ENCODE results near the gene HOXA10. TPM values are rescaled to one million over a fixed set of nuclear protein-coding genes. Genes with fewer than 3 reads are reported as not detected.

The HOXA10 gene
- total RNA-seq, 6 experiments from 2014 or later, result 38.9 to 43.5 (median 41.1) TPM

DNA sequence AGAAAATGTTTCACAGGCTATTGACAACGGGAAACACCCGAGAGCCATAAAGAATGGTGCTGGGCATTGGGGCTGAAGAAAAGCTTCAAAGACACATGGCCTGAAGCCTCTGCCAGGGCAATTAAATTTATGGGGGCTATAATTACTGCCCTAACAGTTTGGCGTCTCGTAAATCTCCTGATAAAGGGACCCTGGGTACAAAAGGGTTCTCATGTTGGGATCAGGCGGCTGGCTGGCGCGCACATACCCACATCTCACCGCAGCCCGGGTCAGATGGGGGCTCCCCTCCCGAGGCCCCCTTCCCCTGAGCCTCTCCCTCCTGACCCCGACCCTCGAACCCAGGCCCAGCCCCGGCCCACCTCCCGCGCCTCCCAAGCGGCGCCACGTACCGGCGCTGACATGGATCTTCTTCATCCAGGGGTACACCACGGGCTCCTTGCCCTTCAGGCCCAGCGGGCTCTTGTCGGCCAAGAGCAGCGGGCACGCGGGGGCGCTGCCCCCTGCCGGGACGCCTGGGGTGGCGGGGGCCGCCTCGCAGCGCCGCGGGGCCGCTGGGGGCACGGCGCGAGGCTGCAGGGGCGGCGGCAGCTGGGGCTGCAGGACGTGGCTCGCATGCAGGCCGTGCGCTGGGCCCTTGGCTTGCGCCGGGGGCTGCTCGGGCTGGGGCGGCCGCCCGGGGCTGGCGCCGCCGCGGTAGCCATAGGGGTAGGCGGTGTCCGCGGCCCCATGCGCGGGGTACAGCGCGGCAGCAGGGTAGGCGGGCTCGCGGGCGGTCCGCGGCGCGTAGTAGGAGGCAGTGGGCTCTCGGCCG, 44.2 kb downstream of the HOXA10 start:
- Mint-ChIP-seq H3K27me3 (ENCODE audit: insufficient read depth) (peaks cover 12% of the 10 kb centered on the region), H3K9me3 (no peaks in the 10 kb centered on the region), H3K4me1 (ENCODE audit: low read depth) (peaks cover 26% of the 10 kb centered on the region), H3K36me3 (ENCODE audit: low read depth) (peaks cover 11% of the 10 kb centered on the region; the same call in 1 of the 2 replicates), H3K27ac (no peak overlapping the region), H3K4me3 (no peak overlapping the region; the same call in 1 of the 2 replicates)
- TF ChIP-seq, protein P1, sequence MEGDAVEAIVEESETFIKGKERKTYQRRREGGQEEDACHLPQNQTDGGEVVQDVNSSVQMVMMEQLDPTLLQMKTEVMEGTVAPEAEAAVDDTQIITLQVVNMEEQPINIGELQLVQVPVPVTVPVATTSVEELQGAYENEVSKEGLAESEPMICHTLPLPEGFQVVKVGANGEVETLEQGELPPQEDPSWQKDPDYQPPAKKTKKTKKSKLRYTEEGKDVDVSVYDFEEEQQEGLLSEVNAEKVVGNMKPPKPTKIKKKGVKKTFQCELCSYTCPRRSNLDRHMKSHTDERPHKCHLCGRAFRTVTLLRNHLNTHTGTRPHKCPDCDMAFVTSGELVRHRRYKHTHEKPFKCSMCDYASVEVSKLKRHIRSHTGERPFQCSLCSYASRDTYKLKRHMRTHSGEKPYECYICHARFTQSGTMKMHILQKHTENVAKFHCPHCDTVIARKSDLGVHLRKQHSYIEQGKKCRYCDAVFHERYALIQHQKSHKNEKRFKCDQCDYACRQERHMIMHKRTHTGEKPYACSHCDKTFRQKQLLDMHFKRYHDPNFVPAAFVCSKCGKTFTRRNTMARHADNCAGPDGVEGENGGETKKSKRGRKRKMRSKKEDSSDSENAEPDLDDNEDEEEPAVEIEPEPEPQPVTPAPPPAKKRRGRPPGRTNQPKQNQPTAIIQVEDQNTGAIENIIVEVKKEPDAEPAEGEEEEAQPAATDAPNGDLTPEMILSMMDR (IDR thresholded peaks at IDR 0.05), result no peak
- DNase-seq, result no peak

DNA sequence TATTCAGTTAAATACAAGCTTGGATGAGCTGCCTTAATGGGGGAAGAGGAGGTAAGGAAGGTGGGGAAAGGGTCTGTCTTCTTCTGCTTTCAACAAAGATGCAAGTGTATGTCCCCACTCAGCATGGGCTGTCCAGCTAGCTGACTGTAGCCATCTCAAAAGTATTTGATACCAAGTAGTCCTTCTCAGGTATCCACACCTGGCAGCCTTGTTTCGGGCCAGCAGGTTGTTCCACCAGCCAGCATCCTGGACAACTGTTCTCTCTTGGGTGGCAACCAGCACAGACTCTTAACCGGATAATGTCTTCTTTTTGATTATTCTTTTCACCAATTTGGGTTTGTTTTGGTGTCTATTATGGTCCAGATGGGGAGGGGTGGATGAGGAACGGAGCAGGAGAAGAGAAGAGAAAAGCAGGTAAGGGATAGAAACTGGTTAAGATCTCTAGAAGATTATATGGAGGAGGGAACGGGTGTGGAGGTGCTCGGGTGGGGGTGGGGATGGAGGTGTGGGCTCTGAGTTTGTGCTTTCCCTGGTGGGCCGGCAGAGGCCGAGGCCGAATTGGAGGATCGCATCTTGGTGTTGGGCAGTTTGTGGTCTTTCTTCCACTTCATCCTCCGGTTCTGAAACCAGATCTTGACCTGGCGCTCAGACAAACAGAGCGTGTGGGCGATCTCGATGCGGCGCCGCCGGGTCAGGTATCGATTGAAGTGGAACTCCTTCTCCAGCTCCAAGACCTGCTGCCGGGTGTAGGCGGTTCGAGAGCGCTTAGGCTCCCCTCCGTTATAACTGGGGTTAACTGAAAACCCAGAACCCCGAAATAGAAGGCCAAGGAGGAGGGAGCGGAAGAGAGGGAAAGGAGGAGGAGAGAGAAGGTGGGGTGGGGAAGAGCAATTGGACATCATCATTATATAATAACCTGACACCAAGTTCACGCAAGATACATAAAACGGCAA, 45.1 kb downstream of the HOXA10 start:
- Mint-ChIP-seq H3K27ac (no peak overlapping the region), H3K4me3 (no peak overlapping the region; the same call in 1 of the 2 replicates), H3K4me1 (ENCODE audit: low read depth) (peaks cover 26% of the 10 kb centered on the region), H3K36me3 (ENCODE audit: low read depth) (peaks cover 11% of the 10 kb centered on the region; the same call in 1 of the 2 replicates), H3K9me3 (no peaks in the 10 kb centered on the region), H3K27me3 (ENCODE audit: insufficient read depth) (peaks cover 12% of the 10 kb centered on the region)
- TF ChIP-seq, protein P1 (IDR thresholded peaks at IDR 0.05), result no peak
- no peak for DNase-seq

DNA sequence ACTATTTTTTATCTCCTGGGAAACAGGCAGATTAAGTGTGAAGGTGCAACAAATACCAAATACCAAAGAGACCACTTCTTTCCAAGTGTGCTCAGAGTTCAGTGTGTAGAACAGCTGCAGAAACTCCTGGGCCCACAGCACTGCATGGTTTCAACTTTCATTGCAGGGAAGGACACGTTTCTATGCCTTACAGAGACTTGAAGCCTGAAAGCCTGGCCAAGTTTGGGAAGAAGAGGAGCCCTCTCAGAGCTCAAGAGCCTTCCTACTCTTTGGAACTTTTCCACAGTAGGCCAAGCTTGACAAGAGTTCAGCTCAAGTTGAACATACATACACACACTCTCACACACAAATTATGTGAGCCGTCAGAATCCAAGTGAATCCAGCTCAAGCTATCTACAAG, 46.1 kb downstream of the HOXA10 start:
- peaks cover 11% of the 10 kb centered on the region; the same call in 1 of the 2 replicates for H3K36me3 Mint-ChIP-seq (ENCODE audit: low read depth)
- H3K9me3 Mint-ChIP-seq, result no peaks in the 10 kb centered on the region
- no peak for DNase-seq
- no peak overlapping the region for H3K27ac Mint-ChIP-seq
- H3K4me3 Mint-ChIP-seq, result no peak overlapping the region
- TF ChIP-seq, protein P1 (IDR thresholded peaks at IDR 0.05), result no peak
- H3K4me1 Mint-ChIP-seq (ENCODE audit: low read depth), result peaks cover 27% of the 10 kb centered on the region
- H3K27me3 Mint-ChIP-seq (ENCODE audit: insufficient read depth), result peaks cover 17% of the 10 kb centered on the region

DNA sequence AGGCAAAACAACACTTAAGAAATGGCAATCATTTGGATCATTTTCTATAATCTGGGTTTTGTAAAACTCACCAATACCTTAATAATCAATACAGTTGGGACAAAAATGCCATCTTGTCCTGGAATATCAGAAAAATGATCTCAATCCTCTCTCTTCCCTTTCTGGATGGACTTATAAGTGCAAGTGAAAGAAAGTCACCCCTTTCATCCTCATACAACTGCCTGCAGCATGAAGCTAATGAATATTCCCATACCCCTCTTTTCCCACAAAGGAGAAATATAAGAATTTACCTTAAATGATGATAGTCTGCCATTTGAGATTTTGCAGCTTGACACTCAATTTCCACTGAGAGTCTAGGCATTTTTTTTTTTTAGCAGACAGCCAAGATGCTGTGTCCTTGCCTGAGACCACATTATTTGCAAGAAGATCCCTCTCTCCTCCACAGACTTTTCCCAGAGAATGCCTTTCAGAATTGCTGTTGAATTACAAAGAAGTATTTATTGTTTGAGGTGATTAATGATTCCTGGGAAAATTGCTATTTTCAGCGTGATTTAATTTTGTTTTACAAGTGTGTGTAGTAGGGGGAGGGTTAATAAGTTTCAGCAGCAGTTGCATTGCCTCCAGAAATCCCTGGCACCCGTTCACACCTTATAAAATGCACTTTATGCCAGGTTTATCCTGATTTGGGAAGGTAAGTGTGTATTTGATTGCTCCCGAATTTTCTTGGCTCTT, 47.4 kb downstream of the HOXA10 start:
- peaks cover 11% of the 10 kb centered on the region; the same call in 1 of the 2 replicates for H3K36me3 Mint-ChIP-seq (ENCODE audit: low read depth)
- TF ChIP-seq, protein P1 (IDR thresholded peaks at IDR 0.05), result no peak
- DNase-seq, result no peak
- H3K27me3 Mint-ChIP-seq (ENCODE audit: insufficient read depth), result peaks cover 20% of the 10 kb centered on the region
- no peak overlapping the region for H3K27ac Mint-ChIP-seq
- no peaks in the 10 kb centered on the region for H3K9me3 Mint-ChIP-seq
- peaks cover 23% of the 10 kb centered on the region for H3K4me1 Mint-ChIP-seq (ENCODE audit: low read depth)
- H3K4me3 Mint-ChIP-seq, result no peak overlapping the region

DNA sequence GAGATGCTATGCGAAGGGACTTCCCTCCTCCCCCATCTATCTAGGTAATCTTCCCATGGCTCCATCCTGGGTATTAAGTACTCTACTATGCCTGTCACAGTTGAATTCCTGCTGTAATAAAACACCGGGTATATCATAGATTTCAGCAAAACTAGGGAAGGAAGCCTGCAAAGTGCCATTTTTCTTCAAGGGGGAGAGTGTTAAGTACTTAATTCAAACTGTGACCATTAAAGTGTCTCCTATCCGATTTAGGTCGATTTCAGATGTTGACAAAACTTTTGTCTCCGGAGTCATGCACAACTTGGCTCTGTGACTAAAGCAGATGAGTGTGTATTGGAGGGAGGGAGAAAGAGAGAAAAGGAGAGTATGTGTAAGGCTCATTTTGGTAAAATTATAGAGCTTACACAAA, 48.1 kb downstream of the HOXA10 start:
- Mint-ChIP-seq H3K4me1 (ENCODE audit: low read depth) (peaks cover 16% of the 10 kb centered on the region), H3K27me3 (ENCODE audit: insufficient read depth) (peaks cover 20% of the 10 kb centered on the region), H3K9me3 (no peaks in the 10 kb centered on the region), H3K4me3 (no peak overlapping the region), H3K27ac (no peak overlapping the region), H3K36me3 (ENCODE audit: low read depth) (peaks cover 11% of the 10 kb centered on the region; the same call in 1 of the 2 replicates)
- no peak for DNase-seq
- TF ChIP-seq, protein P1 (IDR thresholded peaks at IDR 0.05), result no peak

All from HFFc6 (cell line).